GM08714 (cell line): ENCODE measurements around the gene YKT6.

Experiments
- H3K4me3 ChIP-seq: fragments of 200-500 bp; sonication (Bioruptor generic); 2 replicates; pipeline ENCODE4 v1.5.1; 2014; ENCODE audit warnings: mild to moderate bottlenecking, low read length, inconsistent platforms
- ZNF274 ChIP-seq: IDR thresholded peaks from 2 replicates; pipeline ENCODE4 v1.6.1; 2012; ENCODE audit warnings: mild to moderate bottlenecking, low read depth, low read length

Gene YKT6

GRCh38 chr7:44235582-44236332 lies 35.0 kb downstream of the YKT6 start:
- no peak overlapping the region for H3K4me3 ChIP-seq
- no peak for TF ChIP-seq ZNF274

DNA sequence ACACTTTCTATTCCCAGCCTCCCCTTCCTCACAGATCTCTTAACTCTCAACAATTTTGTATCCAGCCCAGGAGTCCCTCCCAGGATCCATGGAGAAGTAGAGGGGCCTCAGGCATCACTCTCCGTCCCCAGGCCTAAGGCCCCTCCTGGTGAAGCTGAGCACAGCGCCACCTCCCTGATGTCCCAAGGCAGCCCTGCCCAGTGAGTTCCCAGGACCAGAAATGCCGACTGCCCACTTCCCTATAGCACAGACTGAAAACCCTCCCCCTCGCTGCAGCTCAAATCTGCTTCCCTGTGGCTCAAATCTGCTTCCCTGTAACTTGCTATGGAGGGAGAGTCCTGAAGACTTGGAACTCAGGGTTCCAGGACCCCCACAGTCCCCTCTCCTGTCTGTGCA lies 35.6 kb downstream of the YKT6 start:
- no peak for TF ChIP-seq ZNF274
- no peak overlapping the region for H3K4me3 ChIP-seq

DNA sequence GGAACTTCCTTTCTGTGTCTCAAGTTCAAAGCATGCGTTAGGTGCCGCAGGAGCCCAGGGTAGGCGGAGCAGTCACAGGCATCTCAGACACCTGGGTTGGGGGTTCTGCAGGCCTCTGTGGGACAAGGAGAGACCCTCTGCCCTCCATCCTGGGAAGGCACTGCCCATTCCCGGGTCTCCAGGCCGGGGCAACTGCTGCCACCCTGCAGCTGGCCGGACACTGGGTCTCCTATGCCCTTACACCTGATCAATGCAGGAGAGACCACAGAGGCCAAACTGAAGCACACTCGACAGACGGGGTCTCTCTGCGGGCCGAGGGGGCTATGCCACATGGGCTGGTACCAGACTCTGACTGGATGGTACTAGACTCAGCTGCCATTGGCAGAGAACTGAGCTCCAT lies 36.9 kb downstream of the YKT6 start:
- no peak for TF ChIP-seq ZNF274
- H3K4me3 ChIP-seq: no peak overlapping the region

- TF ChIP-seq ZNF274: no peak
- no peak overlapping the region for H3K4me3 ChIP-seq
Measured at GRCh38 chr7:44238116-44238695, 37.4 kb downstream of the YKT6 start.

DNA sequence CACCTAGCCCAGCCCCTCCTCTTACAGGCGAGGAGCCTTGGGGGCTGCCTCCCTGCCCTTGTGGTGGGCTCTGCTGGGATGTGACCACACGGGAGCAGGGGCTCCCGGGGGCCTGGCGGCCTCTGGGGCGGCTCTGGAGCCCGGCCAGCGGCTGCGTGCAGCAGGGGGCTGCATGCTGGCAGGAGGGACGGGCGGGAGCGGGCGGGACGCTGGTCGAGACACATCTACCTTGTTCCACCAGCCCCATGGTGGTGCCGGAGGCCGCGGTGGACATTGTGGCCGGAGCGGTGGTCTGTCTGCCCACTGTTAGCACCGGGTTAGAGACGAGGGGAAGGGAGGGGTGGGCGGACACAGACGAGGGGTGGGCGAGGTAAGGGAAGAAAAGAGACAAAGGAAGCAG lies 38.6 kb downstream of the YKT6 start:
- no peak for TF ChIP-seq ZNF274
- H3K4me3 ChIP-seq: no peak overlapping the region

GRCh38 chr7:44240376-44240775 lies 39.6 kb downstream of the YKT6 start:
- TF ChIP-seq ZNF274: no peak
- H3K4me3 ChIP-seq: no peak overlapping the region

DNA sequence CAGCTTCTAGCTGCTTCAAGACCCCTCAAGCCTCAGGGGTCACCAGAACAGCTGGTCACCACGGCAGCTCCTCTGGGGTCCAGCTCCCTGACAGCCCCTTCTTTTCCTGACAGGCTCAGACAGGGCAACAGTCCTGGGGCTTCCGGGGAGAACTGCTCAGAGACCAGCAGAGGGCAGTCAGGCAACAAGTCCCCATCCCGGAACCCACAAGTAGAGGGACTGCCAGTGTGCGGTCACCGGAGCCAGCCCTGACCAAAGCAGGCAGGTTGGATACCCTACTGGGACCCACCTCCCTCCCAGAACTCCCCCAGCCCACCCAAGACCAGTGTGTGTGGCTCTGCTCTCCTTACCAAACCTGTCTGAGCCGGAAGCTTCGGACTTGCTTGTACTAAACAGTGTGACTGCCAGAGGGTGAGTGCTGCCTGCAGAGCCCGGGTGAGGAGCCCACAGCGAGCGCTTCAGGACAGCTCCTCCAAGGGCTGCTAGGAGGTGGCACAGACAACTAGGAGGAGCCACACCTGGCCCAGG lies 40.3 kb downstream of the YKT6 start:
- no peak overlapping the region for H3K4me3 ChIP-seq
- TF ChIP-seq ZNF274: no peak

DNA sequence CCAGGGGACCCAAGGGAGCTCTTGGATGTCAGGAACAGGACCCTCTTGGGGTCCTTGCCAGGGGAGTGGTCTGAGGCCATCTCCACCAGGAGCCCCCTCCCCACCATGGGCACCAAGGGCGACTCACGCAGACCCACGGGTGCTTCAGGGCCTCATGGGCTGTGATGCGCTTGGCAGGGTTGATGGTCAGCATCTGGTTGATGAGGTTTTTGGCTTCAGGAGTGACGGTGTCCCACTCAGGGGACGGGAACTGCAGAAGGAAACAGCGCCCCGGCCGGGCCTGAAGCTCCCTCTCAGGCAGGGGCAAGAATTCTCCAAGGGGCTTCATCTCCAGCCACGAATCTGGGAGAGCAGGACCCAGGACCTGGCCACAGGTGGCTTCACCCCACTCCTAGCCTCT lies 41.3 kb downstream of the YKT6 start:
- no peak overlapping the region for H3K4me3 ChIP-seq
- TF ChIP-seq ZNF274: no peak

DNA sequence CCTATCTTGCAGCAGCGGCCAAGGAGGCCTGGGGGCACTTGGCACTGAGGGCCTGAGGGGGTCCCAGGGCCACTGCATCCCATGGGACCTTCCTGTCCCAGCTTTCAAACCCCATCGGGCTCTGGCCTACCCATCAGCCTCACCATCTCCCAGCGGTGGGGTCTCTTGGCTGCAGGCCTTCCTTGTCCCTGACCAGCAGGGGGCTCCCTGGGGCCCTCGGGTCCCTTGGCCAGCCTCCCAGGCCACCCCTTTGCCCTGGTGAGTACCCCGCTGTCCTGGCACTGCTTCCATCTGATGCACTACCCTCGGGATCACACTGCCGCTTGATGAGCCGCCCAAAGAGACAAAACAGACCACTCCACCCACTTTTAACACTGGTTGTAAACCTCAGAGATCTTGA lies 43.5 kb downstream of the YKT6 start:
- H3K4me3 ChIP-seq: no peak overlapping the region
- TF ChIP-seq ZNF274: no peak

- no peak overlapping the region for H3K4me3 ChIP-seq
- TF ChIP-seq ZNF274: no peak
Measured at GRCh38 chr7:44246396-44247113, 45.8 kb downstream of the YKT6 start.

GRCh38 chr7:44247868-44248651 lies 47.3 kb downstream of the YKT6 start:
- TF ChIP-seq ZNF274: no peak
- no peak overlapping the region for H3K4me3 ChIP-seq

- TF ChIP-seq ZNF274: no peak
- no peak overlapping the region for H3K4me3 ChIP-seq
Measured at GRCh38 chr7:44249639-44250234, 49.0 kb downstream of the YKT6 start.

- TF ChIP-seq ZNF274: no peak
- H3K4me3 ChIP-seq: no peak overlapping the region
Measured at GRCh38 chr7:44251269-44251668, 50.5 kb downstream of the YKT6 start.

- TF ChIP-seq ZNF274: no peak
- H3K4me3 ChIP-seq: no peak overlapping the region
Measured at GRCh38 chr7:44251881-44252280, 51.1 kb downstream of the YKT6 start.
